Measurements from ENCODE around the gene HYAL2. TPM values are rescaled to one million over a fixed set of nuclear protein-coding genes. Genes with fewer than 3 reads are reported as not detected.

Gene HYAL2
- total RNA-seq, 1 experiment from 2014 or later, result 41.9 TPM

GRCh38 chr3:50299929-50300680, 22.4 kb downstream of the HYAL2 start:
- Histone ChIP-seq H3K4me3 (peak overlapping the region; percentile 50), H3K27me3 (replicated peaks) (no peaks in the 10 kb centered on the region), H3K36me3 (no peaks in the 10 kb centered on the region), H3K9me3 (replicated peaks) (no peaks in the 10 kb centered on the region), H3K4me1 (replicated peaks) (peaks cover 16% of the 10 kb centered on the region), H3K27ac (peak overlapping the region; percentile 71)
- no peak for DNase-seq (ENCODE audit: low read depth in 1 of 2, low spot score in 2 of 2)

GRCh38 chr3:50299638-50299928, 23.0 kb downstream of the HYAL2 start:
- Histone ChIP-seq H3K9me3 (replicated peaks) (no peaks in the 10 kb centered on the region), H3K4me3 (peak overlapping the region; percentile 50), H3K27me3 (replicated peaks) (no peaks in the 10 kb centered on the region), H3K4me1 (replicated peaks) (peaks cover 16% of the 10 kb centered on the region), H3K27ac (peak overlapping the region; percentile 71), H3K36me3 (no peaks in the 10 kb centered on the region)
- DNase-seq (ENCODE audit: low read depth in 1 of 2, low spot score in 2 of 2), result no peak

GRCh38 chr3:50298836-50299637, 23.5 kb downstream of the HYAL2 start, which contains the start of the genes HYAL3 and NAA80:
HYAL3 (minus strand) TSS chr3:50299405; CDS start chr3:50295602, 3,803 bp downstream.
NAA80 (minus strand) TSS chr3:50299405; CDS start chr3:50297463, 1,942 bp downstream.
- Histone ChIP-seq H3K27ac (peak within 1 kb of the TSS; percentile 71), H3K36me3 (no peaks in the 10 kb centered on the region), H3K27me3 (replicated peaks) (no peaks in the 10 kb centered on the region), H3K9me3 (replicated peaks) (no peaks in the 10 kb centered on the region), H3K4me3 (peak within 1 kb of the TSS; percentile 50), H3K4me1 (replicated peaks) (peaks cover 16% of the 10 kb centered on the region)
- peak; percentile 92 to 99 for DNase-seq (ENCODE audit: low read depth in 1 of 2, low spot score in 2 of 2)

- no peak for DNase-seq (ENCODE audit: low read depth in 1 of 2, low spot score in 2 of 2)
- peak overlapping the region; percentile 50 for H3K4me3 ChIP-seq
- no peak overlapping the region for H3K27ac ChIP-seq
- H3K27me3 ChIP-seq (replicated peaks), result no peaks in the 10 kb centered on the region
- H3K36me3 ChIP-seq, result no peaks in the 10 kb centered on the region
- H3K9me3 ChIP-seq (replicated peaks), result no peaks in the 10 kb centered on the region
- H3K4me1 ChIP-seq (replicated peaks), result peaks cover 16% of the 10 kb centered on the region
Measured at GRCh38 chr3:50297896-50298725, 24.4 kb downstream of the HYAL2 start.

- no peak overlapping the region for H3K27ac ChIP-seq
Measured at GRCh38 chr3:50297384-50297775, 25.2 kb downstream of the HYAL2 start.

GRCh38 chr3:50296721-50297383, 25.7 kb downstream of the HYAL2 start:
- peaks cover 4% of the 10 kb centered on the region; the same call in 1 of the 2 replicates for H3K36me3 ChIP-seq
- no peak for DNase-seq (ENCODE audit: low read depth in 1 of 2, low spot score in 2 of 2)
- no peak overlapping the region for H3K4me3 ChIP-seq
- peaks cover 21% of the 10 kb centered on the region for H3K4me1 ChIP-seq (replicated peaks)
- no peak overlapping the region for H3K27ac ChIP-seq
- H3K9me3 ChIP-seq (replicated peaks), result no peaks in the 10 kb centered on the region
- H3K27me3 ChIP-seq (replicated peaks), result no peaks in the 10 kb centered on the region

More at GRCh38 chr3:50297384-50297775, 25.2 kb downstream of the HYAL2 start:
- Histone ChIP-seq H3K9me3 (replicated peaks) (no peaks in the 10 kb centered on the region), H3K36me3 (no peaks in the 10 kb centered on the region), H3K4me3 (no peak overlapping the region), H3K27me3 (replicated peaks) (no peaks in the 10 kb centered on the region), H3K4me1 (replicated peaks) (peaks cover 21% of the 10 kb centered on the region)
- no peak for DNase-seq (ENCODE audit: low read depth in 1 of 2, low spot score in 2 of 2)

GRCh38 chr3:50295553-50296431, 26.8 kb downstream of the HYAL2 start:
- H3K4me1 ChIP-seq (replicated peaks), result peaks cover 29% of the 10 kb centered on the region
- no peaks in the 10 kb centered on the region for H3K9me3 ChIP-seq (replicated peaks)

GRCh38 chr3:50294492-50295403, 27.8 kb downstream of the HYAL2 start:
- no peak for DNase-seq (ENCODE audit: low read depth in 1 of 2, low spot score in 2 of 2)
- Histone ChIP-seq H3K9me3 (replicated peaks) (no peaks in the 10 kb centered on the region), H3K4me1 (replicated peaks) (peaks cover 21% of the 10 kb centered on the region), H3K36me3 (peaks cover 15% of the 10 kb centered on the region), H3K27ac (no peak overlapping the region), H3K27me3 (replicated peaks) (no peaks in the 10 kb centered on the region), H3K4me3 (no peak overlapping the region)

More at GRCh38 chr3:50295553-50296431, 26.8 kb downstream of the HYAL2 start:
- Histone ChIP-seq H3K27me3 (replicated peaks) (no peaks in the 10 kb centered on the region), H3K4me3 (no peak overlapping the region), H3K36me3 (peaks cover 6% of the 10 kb centered on the region), H3K27ac (no peak overlapping the region)
- DNase-seq (ENCODE audit: low read depth in 1 of 2, low spot score in 2 of 2), result no peak

- Histone ChIP-seq H3K27ac (no peak overlapping the region), H3K27me3 (replicated peaks) (no peaks in the 10 kb centered on the region), H3K9me3 (replicated peaks) (no peaks in the 10 kb centered on the region), H3K4me1 (replicated peaks) (peaks cover 20% of the 10 kb centered on the region), H3K4me3 (no peak overlapping the region), H3K36me3 (peaks cover 22% of the 10 kb centered on the region)
- DNase-seq (ENCODE audit: low read depth in 1 of 2, low spot score in 2 of 2), result no peak
Measured at GRCh38 chr3:50294089-50294488, 28.5 kb downstream of the HYAL2 start.

GRCh38 chr3:50293079-50293801, 29.3 kb downstream of the HYAL2 start:
- no peak for DNase-seq (ENCODE audit: low read depth in 1 of 2, low spot score in 2 of 2)
- Histone ChIP-seq H3K27ac (no peak overlapping the region), H3K4me3 (no peak overlapping the region), H3K27me3 (replicated peaks) (no peaks in the 10 kb centered on the region), H3K9me3 (replicated peaks) (no peaks in the 10 kb centered on the region), H3K36me3 (peaks cover 30% of the 10 kb centered on the region), H3K4me1 (replicated peaks) (peaks cover 14% of the 10 kb centered on the region)

Data from SJSA1 (cell line).